ENCODE measurements around the gene SNED1. TPM values are rescaled to one million over a fixed set of nuclear protein-coding genes. Genes with fewer than 3 reads are reported as not detected.

Gene SNED1
- total RNA-seq, 4 donors from 2014 or later = 18.5 to 87.1 (median 21.9) TPM

DNA sequence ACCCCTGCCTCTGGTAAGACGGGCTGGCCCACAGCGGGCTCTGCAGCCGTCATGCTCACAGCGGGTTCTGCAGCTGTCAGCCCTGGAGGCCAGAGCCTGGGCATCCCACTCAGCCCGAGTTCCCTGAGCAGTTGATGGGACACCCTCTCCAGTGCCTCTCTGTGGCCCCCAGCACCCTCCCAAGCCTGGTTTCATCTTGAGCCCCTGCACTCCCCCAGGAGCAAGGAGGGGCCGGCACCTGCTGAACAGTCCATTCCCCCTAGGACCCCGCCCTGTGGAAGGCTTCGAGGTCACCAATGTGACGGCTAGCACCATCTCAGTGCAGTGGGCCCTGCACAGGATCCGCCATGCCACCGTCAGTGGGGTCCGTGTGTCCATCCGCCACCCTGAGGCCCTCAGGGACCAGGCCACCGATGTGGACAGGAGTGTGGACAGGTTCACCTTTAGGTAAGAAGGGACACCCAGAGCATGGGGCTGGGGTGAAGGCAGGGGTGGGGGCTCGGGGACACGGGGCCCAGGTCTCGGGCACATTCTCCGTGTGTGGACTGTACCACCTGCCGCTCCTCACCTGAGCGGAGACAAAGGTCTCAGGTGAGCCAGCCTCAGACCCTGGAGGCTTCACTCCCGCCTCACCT lies 69.2 kb downstream of the SNED1 start:
- H3K27me3 ChIP-seq = no peaks in the 10 kb centered on the region
- H3K4me3 ChIP-seq = no peak overlapping the region
- intact Hi-C loops (cut with DNase I; ENCODE audit: low total_unique reads) = no loop called here
- no peak for DNase-seq
- H3K36me3 ChIP-seq = no peaks in the 10 kb centered on the region
- TF ChIP-seq CTCF (IDR thresholded peaks at IDR 0.05) (no peak), POLR2A (IDR thresholded peaks at IDR 0.05) (no peak)
- H3K27ac ChIP-seq = no peak overlapping the region
- no peaks in the 10 kb centered on the region for H3K4me1 ChIP-seq
- no peaks in the 10 kb centered on the region for H3K9me3 ChIP-seq

GRCh38 chr2:241068136-241068941 lies 69.9 kb downstream of the SNED1 start:
- Histone ChIP-seq H3K4me1 (no peaks in the 10 kb centered on the region), H3K27me3 (no peaks in the 10 kb centered on the region), H3K9me3 (no peaks in the 10 kb centered on the region), H3K36me3 (no peaks in the 10 kb centered on the region), H3K4me3 (no peak overlapping the region), H3K27ac (no peak overlapping the region)
- DNase-seq = no peak
- TF ChIP-seq POLR2A (IDR thresholded peaks at IDR 0.05) (no peak), CTCF (IDR thresholded peaks at IDR 0.05) (no peak)
- intact Hi-C loops (cut with DNase I; ENCODE audit: low total_unique reads) = no loop called here

- no peaks in the 10 kb centered on the region for H3K9me3 ChIP-seq
- intact Hi-C loops (cut with DNase I; ENCODE audit: low total_unique reads) = no loop called here
- no peaks in the 10 kb centered on the region for H3K36me3 ChIP-seq
- no peak overlapping the region for H3K4me3 ChIP-seq
- H3K27me3 ChIP-seq = no peaks in the 10 kb centered on the region
- no peaks in the 10 kb centered on the region for H3K4me1 ChIP-seq
- no peak for TF ChIP-seq CTCF (IDR thresholded peaks at IDR 0.05)
- no peak for TF ChIP-seq POLR2A (IDR thresholded peaks at IDR 0.05)
- peak in 1 of 2 donors; percentile 15 for DNase-seq
- no peak overlapping the region for H3K27ac ChIP-seq
Measured at GRCh38 chr2:241068942-241069810, 70.8 kb downstream of the SNED1 start.

DNA sequence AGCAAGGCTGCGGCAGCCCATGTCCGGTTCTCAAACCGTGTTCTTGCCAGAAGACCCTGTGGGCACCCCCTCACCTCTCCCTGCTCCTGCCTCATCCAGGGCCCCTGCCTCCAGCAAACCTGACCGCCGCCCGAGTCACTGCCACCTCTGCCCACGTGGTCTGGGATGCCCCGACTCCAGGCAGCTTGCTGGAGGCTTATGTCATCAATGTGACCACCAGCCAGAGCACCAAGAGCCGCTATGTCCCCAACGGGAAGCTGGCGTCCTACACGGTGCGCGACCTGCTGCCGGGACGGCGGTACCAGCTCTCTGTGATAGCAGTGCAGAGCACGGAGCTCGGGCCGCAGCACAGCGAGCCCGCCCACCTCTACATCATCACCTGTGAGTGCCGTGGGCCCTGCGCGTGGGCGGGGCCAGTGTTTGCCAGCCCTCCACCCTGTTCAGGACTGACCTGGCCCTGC lies 71.4 kb downstream of the SNED1 start:
- TF ChIP-seq POLR2A (IDR thresholded peaks at IDR 0.05) (no peak), CTCF (IDR thresholded peaks at IDR 0.05) (no peak)

More for the DNA sequence above, 71.4 kb downstream of the SNED1 start:
- no peak overlapping the region for H3K27ac ChIP-seq
- intact Hi-C loops (cut with DNase I; ENCODE audit: low total_unique reads) = no loop called here
- no peaks in the 10 kb centered on the region for H3K27me3 ChIP-seq
- no peak overlapping the region for H3K4me3 ChIP-seq
- H3K36me3 ChIP-seq = no peaks in the 10 kb centered on the region
- DNase-seq = no peak
- H3K9me3 ChIP-seq = no peaks in the 10 kb centered on the region
- no peaks in the 10 kb centered on the region for H3K4me1 ChIP-seq
